SK-N-MC (cell line): ENCODE data around the gene TCERG1L.
"Not testable (repeated sequence)": the region's sequence is repeated elsewhere in the genome, so short reads cannot be mapped to it uniquely, and the experiment has no call there.

Source experiments
- DNase-seq: peaks from one replicate; pipeline ENCODE4 v3.0.0-alpha.2; 2011; ENCODE audit warnings: low read depth, low spot score
- H3K27ac ChIP-seq: fragments of 200-600 bp; sonication (generic); 2 replicates; pipeline ENCODE4 v1.5.1; 2016; ENCODE audit warnings: mixed run types
- H3K36me3 ChIP-seq: fragments of 200-600 bp; sonication (generic); 2 replicates; pipeline ENCODE4 v1.6.1; 2017; ENCODE audit warnings: antibody characterized with exemption, low read length, mixed read lengths; ENCODE audit not compliant: insufficient read depth
- H3K4me3 ChIP-seq: fragments of 200-600 bp; sonication (generic); 2 replicates; pipeline ENCODE4 v1.5.1; 2016
- H3K9ac ChIP-seq: fragments of 200-600 bp; sonication (generic); 2 replicates; pipeline ENCODE4 v1.8.0; 2017; ENCODE audit warnings: mixed run types, mixed read lengths; ENCODE audit not compliant: insufficient read length
- H3K9me3 ChIP-seq: fragments of 200-600 bp; sonication (generic); 2 replicates; pipeline ENCODE4 v1.6.1; 2017; ENCODE audit warnings: low read depth, mild to moderate bottlenecking, antibody characterized with exemption, low read length, moderate library complexity, mixed read lengths
- EZH2 ChIP-seq: fragments of 200-600 bp; sonication (generic); IDR thresholded peaks from one replicate; pipeline ENCODE4 v1.6.1; 2017; ENCODE audit warnings: antibody characterized with exemption
- FOXP2 ChIP-seq: optimal IDR thresholded peaks from 2 replicates; pipeline ENCODE3; 2011; ENCODE audit warnings: mild to moderate bottlenecking, moderate library complexity; ENCODE audit not compliant: insufficient read depth; ENCODE audit errors: extremely low read length, control extremely low read depth
- POLR2AphosphoS5 ChIP-seq: IDR thresholded peaks from 2 replicates; pipeline ENCODE4 v1.6.1; 2012; ENCODE audit warnings: mild to moderate bottlenecking, low read depth, low read length, borderline replicate concordance

The TCERG1L gene

GRCh38 chr10:131350245-131350644 lies 38.7 kb upstream of the TCERG1L start:
- no peak overlapping the region for H3K9ac ChIP-seq
- H3K4me3 ChIP-seq, result no peak overlapping the region
- H3K36me3 ChIP-seq, result no peaks in the 10 kb centered on the region
- no peak for TF ChIP-seq EZH2
- no peak for TF ChIP-seq POLR2AphosphoS5
- no peak for TF ChIP-seq FOXP2
- no peaks in the 10 kb centered on the region for H3K9me3 ChIP-seq
- no peak for DNase-seq
- H3K27ac ChIP-seq, result no peak overlapping the region

- DNase-seq, result no peak
- TF ChIP-seq EZH2 (no peak), POLR2AphosphoS5 (no peak), FOXP2 (no peak)
- no peaks in the 10 kb centered on the region for H3K9me3 ChIP-seq
These were observed 34.9 kb upstream of the TCERG1L start for GRCh38 chr10:131346456-131346855.

GRCh38 chr10:131345691-131346090 lies 34.2 kb upstream of the TCERG1L start:
- Histone ChIP-seq H3K4me3 (no peak overlapping the region), H3K9ac (no peak overlapping the region), H3K36me3 (no peaks in the 10 kb centered on the region), H3K27ac (no peak overlapping the region), H3K9me3 (no peaks in the 10 kb centered on the region)
- no peak for TF ChIP-seq FOXP2
- no peak for DNase-seq

More at GRCh38 chr10:131346456-131346855, 34.9 kb upstream of the TCERG1L start:
- H3K36me3 ChIP-seq, result no peaks in the 10 kb centered on the region
- no peak overlapping the region for H3K9ac ChIP-seq
- no peak overlapping the region for H3K4me3 ChIP-seq
- H3K27ac ChIP-seq, result no peak overlapping the region

- Histone ChIP-seq H3K9me3 (no peaks in the 10 kb centered on the region), H3K9ac (no peak overlapping the region), H3K36me3 (no peaks in the 10 kb centered on the region), H3K27ac (no peak overlapping the region), H3K4me3 (no peak overlapping the region)
- DNase-seq, result no peak
- TF ChIP-seq EZH2 (no peak), POLR2AphosphoS5 (no peak), FOXP2 (no peak)
These were observed 33.2 kb upstream of the TCERG1L start for GRCh38 chr10:131344747-131345146.

GRCh38 chr10:131337741-131338140 lies 26.2 kb upstream of the TCERG1L start:
- H3K9ac ChIP-seq, result no peak overlapping the region
- no peaks in the 10 kb centered on the region for H3K9me3 ChIP-seq
- no peaks in the 10 kb centered on the region for H3K36me3 ChIP-seq
- H3K4me3 ChIP-seq, result no peak overlapping the region
- no peak overlapping the region for H3K27ac ChIP-seq
- no peak for TF ChIP-seq FOXP2
- no peak for TF ChIP-seq EZH2
- TF ChIP-seq POLR2AphosphoS5, result no peak
- no peak for DNase-seq

GRCh38 chr10:131332821-131333220 lies 21.3 kb upstream of the TCERG1L start:
- no peak overlapping the region for H3K4me3 ChIP-seq
- no peak overlapping the region for H3K27ac ChIP-seq
- H3K9me3 ChIP-seq, result no peaks in the 10 kb centered on the region
- no peak for TF ChIP-seq FOXP2
- TF ChIP-seq EZH2, result no peak
- no peak for TF ChIP-seq POLR2AphosphoS5
- no peak for DNase-seq
- no peaks in the 10 kb centered on the region for H3K36me3 ChIP-seq
- no peak overlapping the region for H3K9ac ChIP-seq

- H3K9me3 ChIP-seq, result no peaks in the 10 kb centered on the region
- TF ChIP-seq EZH2 (no peak), FOXP2 (no peak)
- H3K4me3 ChIP-seq, result no peak overlapping the region
- no peak for DNase-seq
- H3K36me3 ChIP-seq, result no peaks in the 10 kb centered on the region
- no peak overlapping the region for H3K27ac ChIP-seq
- H3K9ac ChIP-seq, result no peak overlapping the region
These were observed 12.4 kb upstream of the TCERG1L start for GRCh38 chr10:131323880-131324279.

GRCh38 chr10:131323025-131323424 lies 11.5 kb upstream of the TCERG1L start:
- H3K4me3 ChIP-seq, result no peak overlapping the region
- H3K9ac ChIP-seq, result no peak overlapping the region
- H3K9me3 ChIP-seq, result no peaks in the 10 kb centered on the region
- no peak for DNase-seq
- TF ChIP-seq POLR2AphosphoS5 (no peak), EZH2 (no peak), FOXP2 (no peak)
- H3K27ac ChIP-seq, result no peak overlapping the region
- H3K36me3 ChIP-seq, result no peaks in the 10 kb centered on the region

- H3K4me3 ChIP-seq, DNase-seq, H3K36me3 ChIP-seq, H3K9me3 ChIP-seq, H3K27ac ChIP-seq, H3K9ac ChIP-seq: not testable (repeated sequence)
These were observed 11.1 kb upstream of the TCERG1L start for GRCh38 chr10:131322575-131322974.
